GM18526 (cell line): ENCODE measurements around the gene TGFB1.

Source experiments
- POLR2A ChIP-seq: IDR thresholded peaks from 3 replicates; pipeline ENCODE4 v1.6.1; 2011; ENCODE audit not compliant: insufficient read length; ENCODE audit errors: extremely low read depth

TGFB1 gene

DNA sequence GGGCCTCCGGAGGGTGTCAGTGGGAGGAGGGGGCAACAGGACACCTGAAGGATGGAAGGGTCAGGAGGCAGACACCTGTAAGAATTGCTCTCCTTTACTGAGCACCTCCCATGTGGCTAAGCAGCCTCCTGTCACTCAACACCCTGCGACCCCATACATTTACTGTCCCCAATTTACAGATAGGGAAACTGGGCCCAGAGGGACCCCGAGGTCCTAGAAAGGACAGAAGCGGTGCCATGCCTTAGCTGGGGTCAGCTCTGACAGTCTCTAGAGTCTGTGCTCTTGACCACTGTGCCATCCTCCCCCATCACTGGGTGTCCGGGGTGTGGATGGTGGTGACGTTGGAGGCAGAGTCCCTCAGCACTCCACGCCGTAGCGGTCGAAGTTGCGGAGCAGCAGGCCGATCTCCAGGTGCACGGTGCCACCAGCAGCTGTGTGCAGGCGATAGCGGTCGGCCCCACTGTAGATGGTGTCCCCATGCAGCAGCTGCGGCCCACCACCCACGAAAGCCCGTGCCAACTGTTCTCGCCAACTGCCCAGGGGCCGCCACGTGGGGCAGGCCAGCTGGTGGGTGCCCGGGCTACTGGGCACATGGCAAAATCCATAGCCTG is 726 bp upstream of the TGFB1 start:
- no peak for TF ChIP-seq POLR2A

DNA sequence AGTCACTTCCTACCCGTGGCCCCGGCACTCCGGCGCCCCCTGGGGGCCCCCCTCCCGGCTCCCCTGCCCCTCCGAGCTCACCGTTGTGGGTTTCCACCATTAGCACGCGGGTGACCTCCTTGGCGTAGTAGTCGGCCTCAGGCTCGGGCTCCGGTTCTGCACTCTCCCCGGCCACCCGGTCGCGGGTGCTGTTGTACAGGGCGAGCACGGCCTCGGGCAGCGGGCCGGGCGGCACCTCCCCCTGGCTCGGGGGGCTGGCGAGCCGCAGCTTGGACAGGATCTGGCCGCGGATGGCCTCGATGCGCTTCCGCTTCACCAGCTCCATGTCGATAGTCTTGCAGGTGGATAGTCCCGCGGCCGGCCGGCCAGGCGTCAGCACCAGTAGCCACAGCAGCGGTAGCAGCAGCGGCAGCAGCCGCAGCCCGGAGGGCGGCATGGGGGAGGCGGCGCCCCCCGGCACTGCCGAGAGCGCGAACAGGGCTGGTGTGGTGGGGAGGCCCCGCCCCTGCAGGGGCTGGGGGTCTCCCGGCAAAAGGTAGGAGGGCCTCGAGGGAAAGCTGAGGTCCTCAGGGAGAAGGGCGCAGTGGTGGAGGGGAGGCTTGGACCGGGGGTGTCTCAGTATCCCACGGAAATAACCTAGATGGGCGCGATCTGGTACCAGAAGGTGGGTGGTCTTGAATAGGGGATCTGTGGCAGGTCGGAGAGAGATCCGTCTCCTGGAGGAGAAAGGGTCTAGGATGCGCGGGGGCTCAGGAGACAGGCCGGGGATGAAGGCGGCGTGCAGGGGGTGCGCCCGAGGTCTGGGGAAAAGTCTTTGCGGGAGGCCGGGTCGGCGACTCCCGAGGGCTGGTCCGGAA is 885 bp downstream of the TGFB1 start:
- TF ChIP-seq POLR2A, result peak; percentile 36

DNA sequence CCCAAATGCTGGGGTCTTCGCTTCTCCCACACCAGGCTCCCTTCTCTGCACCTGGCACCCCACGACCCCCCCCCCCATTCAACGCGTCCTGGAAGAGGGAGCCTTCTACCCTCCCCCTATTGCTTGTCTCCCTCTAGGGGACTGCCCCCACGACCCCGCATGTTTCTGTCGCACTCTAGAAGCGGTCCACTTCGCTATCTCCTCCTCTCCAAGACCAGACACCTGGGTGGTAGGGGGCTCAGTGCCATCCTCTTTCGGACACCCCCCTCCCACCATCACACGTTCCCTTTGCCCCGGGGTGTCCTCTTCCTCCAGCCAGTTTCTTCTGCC is 1.5 kb downstream of the TGFB1 start:
- no peak for TF ChIP-seq POLR2A

DNA sequence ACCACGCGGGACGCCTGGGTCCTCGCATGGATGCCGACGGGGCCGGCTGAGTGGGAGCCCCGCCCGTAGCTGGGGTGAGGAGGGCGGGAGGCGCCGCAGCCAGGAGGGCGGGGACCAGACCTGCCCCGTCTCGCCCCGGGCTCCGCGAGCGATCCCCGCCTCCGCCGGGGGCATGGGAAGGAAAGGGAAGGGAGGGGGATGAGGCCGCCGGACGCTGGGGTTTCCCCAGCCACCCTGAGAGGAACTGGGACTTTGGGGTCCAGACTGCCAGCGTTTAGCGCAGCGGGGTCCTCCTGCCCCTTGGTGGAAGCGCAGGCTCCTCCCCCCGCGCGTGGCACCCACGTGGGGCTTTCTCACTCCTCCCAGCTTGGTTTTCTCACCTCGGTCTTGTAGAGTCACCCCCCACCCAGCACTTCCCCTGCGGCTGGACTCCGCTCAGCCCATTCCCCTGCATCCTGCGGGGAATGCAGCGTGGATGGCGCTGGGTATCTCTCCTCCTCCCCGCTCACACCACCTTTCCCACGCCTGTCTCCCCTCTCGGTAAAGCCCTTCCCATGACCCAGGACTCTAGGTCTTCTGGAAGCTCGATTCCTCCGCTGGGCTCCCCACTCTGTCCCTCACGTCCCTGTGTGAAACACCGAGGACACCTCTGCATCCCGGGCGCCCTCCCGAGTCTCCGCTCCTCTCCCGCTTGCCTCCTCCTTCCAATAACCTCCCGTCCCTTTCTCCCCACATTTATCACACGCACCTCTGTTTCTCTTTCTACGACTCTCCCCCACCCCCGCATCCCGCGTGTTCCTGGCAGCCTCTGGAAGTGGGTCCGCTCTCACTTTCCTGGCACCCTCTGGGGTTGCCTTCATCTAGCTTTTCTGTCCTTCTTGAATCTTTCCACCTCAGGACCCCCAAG is 2.1 kb downstream of the TGFB1 start:
- TF ChIP-seq POLR2A, result peak; percentile 45

DNA sequence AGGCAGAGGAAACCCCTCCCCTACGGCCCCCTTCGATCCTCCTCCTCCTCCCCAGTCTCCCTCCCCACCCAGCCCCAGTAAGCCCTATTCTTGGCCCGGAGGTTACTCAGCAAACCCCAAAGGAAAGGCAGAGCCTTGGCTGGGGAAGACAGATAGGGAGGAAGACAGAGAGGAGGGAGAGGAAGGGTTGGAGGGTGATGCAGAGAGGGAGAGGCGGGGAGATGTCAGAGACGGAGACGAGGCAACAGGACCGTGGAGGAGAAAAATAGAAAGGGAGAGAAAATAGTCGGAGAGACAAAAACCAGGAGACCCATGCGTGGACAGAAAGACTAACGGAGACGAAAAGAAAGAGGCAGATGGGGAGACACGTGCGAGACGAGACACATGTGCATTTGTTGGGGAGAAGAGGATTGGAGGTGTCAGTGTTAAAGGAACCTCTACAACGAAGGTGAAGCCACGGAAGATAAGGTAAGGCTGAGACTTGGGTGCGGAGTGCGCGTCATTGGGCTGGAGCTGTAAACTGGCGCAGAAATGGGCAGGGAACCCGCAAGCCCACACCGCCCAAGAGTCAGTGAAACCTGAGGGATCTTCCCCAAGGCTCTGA is 2.9 kb downstream of the TGFB1 start:
- TF ChIP-seq POLR2A, result no peak

DNA sequence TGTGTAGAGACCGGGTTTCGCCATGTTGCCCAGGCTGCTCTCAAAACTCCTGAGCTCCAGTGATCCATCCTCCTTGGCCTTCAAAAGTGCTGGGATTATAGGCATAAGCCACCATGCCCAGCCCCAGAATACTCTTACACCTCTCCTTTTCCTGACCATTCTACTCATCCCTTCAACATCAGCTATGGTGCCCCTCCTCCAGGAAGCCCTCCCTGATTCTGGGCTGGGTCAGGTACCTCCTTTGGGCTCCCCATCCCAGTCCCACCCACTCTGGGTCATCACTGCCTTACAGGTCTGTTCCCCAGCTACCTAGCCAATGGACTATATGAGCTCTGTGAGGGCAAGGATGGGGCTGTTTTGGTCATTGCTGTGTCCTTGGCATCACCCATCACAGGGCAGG is 9.6 kb downstream of the TGFB1 start:
- no peak for TF ChIP-seq POLR2A

DNA sequence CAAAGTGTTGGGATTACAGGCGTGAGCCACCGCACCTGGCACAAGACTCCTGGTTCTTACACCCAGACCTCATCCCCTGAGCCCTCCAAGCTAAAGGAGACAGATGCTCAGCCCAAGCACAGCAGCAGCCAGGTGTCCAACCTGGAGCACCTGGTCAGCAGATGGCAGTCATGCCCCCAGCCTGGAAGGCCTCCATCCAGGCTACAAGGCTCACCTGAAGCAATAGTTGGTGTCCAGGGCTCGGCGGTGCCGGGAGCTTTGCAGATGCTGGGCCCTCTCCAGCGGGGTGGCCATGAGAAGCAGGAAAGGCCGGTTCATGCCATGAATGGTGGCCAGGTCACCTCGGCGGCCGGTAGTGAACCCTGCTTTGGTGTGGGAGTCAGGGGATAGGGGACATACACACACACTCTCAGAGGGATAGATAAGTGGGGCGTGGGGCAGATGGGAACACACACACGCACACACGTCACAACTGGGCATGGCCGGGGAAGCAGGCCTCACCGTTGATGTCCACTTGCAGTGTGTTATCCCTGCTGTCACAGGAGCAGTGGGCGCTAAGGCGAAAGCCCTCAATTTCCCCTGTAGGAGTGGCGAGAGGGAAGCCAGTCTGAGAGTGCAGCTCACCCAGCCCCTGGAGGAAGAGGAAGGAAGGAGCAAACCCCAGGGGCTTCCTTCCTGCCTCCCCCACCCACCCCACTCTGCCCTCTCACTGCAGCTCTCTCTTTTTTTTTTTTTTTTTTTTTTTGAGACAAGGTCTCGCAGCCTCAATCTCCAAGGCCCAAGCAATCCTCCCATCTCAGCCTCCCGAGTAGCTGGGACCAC is 11.8 kb downstream of the TGFB1 start:
- no peak for TF ChIP-seq POLR2A

DNA sequence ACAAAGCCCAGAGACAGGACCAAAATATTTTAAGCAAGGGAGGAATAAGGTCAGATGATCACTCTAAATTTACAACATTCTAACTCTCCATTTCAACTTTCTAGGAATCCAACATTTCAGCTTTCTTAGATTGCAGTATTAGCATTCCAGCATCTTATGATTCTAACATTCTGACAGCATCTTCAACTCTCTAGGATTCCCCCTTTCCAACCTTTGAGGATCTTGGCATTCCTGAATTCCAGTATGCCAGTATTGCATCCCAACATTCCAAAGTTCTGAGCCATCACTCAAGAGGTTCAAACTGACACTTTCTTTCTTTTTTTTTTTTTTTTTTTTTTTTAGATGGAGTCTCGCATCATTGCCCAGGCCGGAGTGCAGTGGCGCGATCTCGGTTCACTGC is 13.8 kb downstream of the TGFB1 start:
- no peak for TF ChIP-seq POLR2A

DNA sequence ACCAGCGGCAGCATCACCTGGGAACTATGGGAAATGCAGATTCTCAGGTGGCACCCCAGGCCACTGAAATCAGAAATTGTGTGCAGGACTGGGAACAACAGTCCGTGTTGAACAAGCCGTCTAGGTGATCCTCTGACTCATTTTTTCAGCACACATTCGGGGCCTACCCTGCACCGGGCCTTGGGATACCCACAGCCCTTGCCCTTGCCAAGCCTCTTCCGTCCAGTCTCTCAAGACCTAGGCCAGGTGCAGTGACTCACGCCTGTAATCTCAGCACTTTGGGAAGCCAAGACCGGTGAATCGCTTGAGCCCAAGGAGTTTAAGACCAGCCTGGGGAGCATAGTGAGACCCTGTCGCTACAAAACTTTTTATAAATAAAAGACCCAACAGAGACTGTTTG is 18.3 kb downstream of the TGFB1 start:
- no peak for TF ChIP-seq POLR2A

DNA sequence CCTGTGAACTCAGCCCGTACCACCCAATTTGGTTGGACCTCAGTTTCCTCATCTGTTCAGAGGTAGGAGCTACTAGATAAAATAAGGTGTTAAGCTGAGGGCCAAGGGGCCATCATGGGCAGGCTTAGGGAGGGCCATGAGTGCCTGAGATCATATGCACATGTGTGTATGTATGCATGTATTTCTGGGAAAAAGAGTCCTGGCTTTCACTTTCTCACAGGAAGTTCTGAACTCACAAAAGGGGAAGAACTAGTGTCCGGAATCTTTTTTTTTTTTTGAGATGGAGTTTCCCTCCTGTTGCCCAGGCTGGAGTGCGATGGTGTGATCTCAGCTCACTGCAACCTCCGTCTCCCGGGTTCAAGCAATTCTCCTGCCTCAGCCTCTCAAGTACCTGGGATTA is 18.9 kb downstream of the TGFB1 start:
- no peak for TF ChIP-seq POLR2A

DNA sequence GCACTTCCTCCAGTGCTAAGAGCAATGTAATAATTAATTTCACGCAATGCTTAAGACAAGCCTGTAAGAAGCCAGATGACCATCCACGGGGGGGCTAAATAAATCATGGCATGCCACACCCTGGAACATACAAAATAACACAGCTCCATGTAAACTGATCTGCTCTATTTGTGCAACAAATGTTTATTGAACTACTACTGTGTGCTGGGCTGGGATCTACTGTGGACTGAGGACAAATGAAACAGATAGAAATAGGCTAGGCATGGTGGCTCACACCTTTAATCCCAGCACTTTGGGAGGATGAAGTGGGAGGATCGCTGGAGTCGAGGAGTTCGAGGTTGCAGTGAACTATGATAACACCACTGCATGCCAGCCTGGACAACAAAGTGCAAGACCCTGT is 21.3 kb downstream of the TGFB1 start:
- no peak for TF ChIP-seq POLR2A

DNA sequence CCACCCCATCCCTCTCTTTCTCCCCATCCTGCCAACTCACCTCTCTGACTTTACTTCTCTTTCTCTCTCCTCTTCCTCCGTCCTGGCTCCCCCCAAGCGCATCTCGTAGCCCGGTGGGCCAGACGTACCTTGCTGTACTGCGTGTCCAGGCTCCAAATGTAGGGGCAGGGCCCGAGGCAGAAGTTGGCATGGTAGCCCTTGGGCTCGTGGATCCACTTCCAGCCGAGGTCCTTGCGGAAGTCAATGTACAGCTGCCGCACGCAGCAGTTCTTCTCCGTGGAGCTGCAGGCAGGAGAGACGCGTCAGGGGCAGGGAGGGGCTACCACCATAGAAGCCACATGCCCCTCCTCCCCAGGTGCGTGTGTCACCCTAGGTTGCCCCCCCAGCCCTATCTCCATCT is 21.7 kb downstream of the TGFB1 start:
- TF ChIP-seq POLR2A, result no peak

DNA sequence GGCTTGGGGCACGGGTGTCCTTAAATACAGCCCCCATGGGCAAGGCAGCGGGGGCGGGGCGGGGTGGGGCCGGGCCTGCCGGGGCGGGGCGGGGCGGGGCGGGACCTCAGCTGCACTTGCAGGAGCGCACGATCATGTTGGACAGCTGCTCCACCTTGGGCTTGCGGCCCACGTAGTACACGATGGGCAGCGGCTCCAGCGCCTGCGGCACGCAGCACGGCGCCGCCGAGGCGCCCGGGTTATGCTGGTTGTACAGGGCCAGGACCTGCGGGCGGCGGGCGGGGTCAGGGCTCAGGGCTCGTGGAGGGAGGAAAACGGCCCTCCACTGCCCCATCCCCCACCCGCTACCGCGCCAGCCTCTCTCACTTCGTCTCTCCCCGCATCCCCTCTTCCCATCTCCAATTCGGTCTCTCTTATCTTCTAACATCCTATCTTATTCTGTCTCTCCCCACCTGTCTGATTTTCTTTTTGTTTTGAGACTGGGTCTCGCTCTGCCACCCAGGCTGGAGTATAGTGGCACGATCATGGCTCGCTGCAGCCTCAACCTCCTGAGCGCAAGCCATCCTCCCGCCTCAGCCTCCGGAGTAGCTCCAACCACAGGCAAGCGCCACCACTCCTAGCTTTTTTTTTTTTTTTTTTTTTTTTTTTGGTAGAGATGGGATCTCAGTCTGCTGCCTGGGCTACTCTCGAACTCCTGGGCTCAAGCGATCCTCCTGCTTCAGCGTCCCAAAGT is 22.6 kb downstream of the TGFB1 start:
- no peak for TF ChIP-seq POLR2A

DNA sequence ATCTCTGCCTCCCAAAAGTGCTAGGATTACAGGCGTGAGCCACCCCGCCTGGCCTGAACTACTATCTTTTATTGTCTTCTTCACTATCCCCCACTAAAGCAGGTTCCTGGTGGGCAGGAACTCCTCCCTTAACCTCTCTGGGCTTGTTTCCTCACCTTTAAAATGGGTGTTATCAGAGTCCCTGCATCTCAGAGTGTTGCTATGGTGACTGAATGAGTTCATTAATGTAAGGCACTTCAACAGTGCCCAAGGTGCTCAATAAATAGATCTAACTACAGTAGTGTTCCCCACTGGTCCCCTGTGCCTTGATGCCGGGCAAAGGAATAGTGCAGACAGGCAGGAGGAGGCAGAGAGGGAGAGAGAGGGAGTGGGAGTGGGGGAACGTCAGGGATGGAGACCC is 23.2 kb downstream of the TGFB1 start:
- no peak for TF ChIP-seq POLR2A
